GM19099 (cell line): ENCODE data around the gene GBX1.

Experiments
- POLR2A ChIP-seq: IDR thresholded peaks from 3 replicates; pipeline ENCODE4 v1.6.1; 2011; ENCODE audit warnings: low read depth; ENCODE audit not compliant: insufficient read length; ENCODE audit errors: extremely low read depth

GBX1 gene

DNA sequence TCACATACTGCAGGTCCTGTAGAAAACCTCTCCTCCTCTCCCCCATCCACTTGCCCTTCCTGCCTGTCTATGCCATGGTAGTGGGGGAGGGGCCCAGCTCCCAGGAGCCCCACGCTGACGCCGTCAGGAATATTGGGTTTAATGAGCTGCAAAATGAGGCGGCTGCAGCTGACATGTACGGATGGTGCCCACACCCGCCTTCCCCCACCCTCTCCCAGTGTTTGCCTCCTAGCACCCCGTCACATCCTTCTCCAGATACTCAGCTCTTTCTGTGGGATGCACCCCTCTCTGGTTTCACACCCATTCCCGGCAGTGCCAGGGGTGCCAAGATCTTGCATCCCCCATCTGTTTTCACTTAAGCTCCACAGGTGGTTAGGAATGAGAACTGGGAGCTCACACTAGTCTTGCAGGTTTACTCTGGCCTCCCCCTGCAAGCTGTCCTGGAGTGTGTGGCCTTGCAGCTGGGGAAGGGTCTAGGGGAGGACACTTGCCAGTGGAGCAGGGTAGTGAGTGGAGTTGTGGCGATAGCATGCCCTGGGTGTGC, 26.1 kb downstream of the GBX1 start:
- TF ChIP-seq POLR2A: no peak

DNA sequence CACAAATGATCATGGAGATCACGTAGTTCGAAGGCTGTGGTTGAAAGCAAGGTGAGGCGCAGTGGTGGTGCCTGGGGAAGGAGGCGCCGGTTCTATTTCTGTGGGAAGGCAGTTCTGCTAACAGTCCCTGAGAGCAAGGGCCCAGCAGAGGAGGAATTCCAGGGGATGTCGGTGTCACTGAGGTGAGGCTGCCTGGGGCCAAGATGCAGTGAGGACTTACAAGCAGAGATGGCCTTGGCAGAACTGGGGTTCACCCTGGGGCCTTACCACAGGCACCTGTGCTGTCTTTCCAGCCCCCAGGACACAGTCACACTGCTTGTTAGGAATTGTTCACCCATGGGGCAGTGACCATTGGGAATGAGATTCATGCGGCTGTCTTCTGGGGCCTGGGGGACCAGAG, 26.7 kb downstream of the GBX1 start:
- no peak for TF ChIP-seq POLR2A

DNA sequence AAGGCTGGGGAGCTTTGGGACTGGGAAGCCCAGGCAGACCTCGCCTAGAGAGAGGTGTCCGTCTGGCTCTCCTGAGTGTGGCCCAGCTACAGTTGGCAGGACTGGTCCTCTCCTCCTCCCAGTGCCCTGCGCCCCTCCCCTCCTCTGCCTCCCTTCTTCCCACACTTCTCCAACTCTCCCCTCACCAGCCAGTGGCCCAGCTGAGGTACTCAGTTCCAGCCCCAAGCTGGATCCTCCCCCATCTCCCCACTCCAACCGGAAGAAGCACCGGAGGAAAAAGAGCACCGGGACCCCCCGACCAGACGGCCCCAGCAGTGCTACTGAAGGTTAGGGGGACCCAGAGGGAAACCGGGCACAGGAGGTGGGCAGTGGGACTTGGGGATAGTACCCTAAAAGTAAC, 27.7 kb downstream of the GBX1 start:
- TF ChIP-seq POLR2A: no peak

DNA sequence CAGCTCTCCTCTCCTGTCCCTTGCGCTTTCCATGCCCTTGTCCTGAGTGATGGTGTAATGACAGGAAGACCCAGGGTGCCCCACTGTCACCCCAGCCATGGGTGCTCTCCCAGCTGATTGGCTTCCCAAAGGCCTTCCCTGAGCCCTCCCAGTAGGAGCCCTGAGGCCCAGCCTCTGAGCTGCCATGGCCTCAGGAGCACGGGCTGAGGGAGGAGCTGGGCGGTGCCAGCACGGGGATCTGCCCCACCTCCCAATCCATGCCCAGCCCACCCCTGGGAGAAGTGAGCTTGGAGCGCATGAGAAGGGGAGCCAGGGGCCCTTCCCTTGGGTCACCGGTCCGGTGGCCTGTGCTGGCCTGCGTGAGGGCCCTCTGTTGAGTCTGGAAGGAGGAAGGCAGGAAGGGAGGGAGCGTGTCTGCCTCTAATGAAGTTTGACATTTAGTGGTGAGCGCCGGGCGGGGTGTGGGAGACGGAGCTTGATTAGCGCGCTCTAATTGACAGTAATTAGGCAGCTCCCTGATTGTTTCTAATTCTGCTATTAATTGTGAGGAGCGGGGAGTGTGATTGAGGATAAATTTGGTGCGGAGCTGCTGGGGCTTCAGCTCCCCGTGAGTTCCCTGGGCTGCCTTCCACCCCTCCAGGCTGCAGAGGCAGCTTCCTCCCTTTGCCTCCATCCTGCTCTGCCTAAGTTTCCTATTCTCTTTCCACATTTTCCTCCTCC, 28.3 kb downstream of the GBX1 start:
- TF ChIP-seq POLR2A: no peak

DNA sequence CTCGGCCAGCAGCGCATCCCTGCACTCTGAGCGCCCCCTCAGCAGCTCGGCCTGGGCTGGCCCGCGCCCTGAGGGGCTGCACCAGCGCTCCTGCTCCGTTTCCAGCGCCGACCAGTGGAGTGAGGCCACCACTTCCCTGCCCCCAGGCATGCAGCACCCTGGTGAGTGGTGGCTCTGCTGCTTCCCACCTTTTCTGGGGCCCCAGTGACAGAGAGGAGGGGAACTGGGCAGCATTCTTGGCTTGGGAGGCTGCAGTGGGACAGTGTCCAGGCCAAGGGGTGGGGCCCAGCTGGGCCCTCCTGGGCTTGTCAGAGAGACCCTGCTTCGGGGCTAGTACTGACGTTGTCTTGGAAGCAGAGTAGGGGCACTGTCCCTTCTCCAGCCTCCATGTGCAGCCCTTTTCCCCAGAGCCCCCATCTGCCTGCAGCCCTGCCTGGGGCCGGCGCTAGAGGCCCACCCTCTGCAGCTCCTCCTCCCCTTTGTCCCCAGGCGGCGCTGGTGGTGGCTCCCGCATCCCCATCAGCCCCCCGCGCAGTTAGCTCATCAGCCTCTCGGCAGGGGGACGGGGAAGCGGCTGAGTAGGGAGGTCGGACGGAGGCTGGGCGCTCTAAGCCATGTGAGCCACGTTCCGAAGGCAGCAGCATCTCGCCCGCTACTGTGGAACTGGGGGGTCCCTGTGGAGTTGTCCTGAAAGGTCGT, 29.2 kb downstream of the GBX1 start:
- TF ChIP-seq POLR2A: no peak

DNA sequence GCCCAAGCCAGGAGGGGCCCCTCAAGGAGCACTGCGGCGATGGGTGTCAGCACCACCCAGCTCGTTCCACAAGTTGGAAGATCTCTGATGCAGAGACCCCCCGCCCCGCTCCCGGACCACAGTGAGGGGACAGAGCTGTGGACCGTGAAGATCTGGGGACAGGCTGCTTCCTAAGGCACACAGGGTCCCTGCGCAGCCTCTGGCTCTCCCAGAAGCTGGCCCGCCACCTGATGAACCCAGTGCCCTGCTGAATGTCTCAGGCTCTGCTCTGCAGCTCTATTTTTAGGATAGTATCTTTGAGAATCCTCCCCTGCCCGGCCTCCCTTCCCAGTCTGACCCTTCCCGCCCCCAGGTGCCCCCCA, 29.7 kb downstream of the GBX1 start:
- TF ChIP-seq POLR2A: no peak

DNA sequence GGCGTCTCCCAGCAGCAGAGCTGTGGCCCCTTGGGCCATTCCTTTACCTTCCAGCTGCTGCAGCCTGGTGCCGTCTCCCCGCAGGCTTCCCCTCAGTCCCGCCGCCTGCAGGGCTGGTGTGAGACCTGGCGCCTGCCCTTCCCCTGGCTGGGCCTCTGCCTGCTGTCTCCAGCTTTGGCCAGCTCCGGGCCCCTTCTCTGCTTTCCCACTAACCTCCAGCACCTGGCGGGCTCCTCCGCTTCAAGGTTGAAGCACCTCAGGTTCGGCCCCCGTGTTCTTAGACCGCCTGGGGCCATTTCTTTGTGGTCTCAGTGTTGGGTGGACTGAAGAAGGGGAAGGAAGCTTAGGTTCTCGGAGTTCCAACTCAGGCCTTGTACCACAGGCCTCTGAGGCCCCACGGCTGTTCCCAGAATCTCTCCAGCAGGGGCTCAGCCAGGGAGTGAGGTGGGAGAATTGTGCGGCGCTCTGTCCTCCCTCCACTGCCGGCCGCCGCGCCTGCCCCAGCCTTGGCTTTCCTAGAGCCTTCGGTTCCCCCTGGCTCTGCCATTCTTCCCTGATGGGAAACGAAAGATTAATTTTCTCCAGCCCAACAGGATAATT, 30.3 kb downstream of the GBX1 start:
- no peak for TF ChIP-seq POLR2A

DNA sequence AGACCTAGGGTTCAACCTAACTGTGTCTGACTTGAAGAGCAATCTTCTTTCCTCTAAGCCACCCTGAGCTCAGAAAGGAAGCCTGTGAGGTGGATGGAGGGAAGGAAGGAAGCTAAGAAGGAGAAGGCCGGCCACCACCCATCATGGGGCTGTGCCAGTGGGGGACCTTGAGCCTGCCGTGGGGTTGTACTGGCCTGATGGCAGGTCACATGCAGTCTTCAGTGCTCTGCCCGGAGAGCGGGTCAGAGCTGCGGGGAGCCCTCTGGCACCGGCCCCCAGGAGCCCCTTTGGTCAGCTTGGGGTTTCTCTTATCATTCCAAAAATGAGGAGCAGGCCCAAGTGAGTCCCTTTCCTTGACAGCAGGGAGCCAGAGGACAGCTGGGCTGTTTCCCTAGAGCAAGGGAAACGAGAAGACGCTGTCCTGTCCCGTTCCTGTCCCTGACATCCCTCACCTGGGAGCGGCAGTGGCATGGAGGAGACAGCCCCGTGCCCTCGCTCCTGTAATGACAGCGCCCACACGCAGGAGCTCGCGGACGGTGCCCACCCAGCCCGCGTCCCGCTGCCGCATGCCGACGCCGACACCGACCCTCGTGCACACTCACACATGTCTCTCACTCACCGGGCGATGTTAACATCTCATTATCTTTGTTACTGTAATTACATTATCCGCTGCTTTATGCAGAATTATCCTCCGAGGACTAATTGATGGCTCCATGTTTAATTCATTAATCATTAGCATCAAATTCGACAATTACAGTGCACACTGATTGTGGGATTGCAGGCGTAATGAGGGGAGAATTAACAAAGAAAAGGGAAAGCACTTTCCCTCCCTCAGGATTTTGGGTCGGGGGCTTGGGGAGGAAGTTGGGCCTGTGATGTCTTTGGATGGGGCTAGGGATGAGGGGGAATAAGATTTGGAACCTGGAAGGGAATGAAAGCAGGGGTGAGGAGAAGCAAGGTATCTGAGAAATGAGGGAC, 31.3 kb downstream of the GBX1 start:
- TF ChIP-seq POLR2A: no peak

DNA sequence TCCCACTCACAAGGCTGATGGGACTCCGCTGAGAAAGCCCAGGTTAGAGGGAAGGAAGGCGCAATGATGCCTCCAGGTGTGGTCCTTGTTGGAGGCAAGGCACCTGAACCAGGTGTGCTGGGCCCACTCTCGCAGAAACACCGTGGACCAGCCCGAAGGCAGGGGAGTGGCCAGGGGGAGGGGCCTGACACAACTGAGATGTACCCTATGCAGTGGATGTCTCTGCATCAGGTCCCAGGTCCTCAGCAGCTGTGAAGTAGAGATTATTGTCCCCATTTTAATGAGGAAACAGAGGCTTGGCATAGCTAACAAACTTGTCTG, 32.0 kb downstream of the GBX1 start:
- TF ChIP-seq POLR2A: no peak

DNA sequence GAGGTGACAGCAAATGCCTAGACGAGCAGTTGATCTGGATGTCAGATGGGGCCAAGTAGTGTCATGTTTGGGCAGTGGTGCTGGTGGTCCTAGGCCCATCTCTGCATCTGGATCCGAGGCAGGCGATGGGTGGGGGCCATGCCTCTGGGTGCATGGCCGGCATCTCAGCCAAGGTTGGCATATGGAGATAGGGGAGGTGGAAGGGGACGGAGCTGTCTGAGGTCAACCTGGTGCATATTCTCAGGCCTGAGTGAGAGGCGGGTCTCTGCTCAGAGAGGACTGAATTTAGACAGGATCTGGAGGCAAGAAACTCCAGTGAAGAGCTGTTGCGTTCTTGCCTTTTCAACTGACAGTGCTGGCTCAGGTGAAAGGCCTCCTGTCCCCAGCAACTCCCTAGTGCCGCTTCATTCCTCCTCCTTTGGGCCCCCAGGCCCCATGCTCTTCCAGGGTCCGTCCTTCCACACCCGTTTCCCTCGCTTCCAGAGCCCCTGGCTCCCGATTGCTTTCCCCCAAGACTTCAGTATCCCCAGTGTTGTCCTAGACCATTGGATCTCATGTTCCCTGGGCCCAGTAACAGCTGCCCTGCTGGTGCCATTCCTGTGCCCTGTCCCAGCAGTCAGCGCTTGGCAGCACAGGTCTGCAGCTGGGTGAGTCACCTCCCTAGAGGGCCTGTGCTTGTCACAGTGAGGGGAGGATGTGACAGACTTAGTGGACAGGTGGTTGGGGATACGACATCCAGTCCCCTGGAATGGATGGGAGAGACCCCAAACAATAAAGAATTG, 32.6 kb downstream of the GBX1 start:
- TF ChIP-seq POLR2A: no peak

DNA sequence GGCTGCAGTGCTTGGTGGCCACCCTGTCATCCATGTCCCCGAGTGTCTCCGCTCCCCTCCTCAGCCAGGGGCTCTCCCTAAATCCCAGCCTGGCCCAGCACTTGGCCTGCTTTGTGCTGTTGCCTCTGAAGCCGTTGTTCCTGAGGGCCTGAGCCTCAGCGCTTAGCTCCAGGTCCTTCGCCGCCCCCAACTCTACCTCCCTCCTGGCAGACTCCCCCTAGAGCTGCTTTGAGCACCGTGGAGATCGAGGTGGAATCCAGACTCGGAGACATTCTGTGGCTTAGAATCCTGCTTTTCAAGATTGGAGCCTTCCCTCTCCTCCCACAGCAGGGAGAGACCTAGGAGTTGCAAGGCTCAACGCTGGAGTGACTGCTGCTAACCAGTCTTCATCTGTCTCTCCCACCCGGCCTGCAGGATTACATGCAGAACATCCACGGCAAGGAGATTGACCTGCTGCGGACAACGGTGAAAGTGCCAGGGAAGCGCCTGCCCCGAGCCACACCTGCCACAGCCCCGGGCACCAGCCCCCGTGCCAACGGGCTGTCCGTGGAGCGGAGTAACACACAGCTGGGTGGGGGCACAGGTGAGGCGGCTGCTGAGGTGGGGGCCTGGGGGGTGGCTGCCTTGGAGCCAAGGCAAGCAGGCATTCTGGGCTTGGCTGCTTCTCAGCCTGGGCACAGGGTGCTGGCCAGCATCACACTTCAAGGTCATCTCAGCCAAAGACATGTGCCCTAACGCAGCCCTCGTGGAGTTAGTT, 33.3 kb downstream of the GBX1 start:
- TF ChIP-seq POLR2A: no peak

DNA sequence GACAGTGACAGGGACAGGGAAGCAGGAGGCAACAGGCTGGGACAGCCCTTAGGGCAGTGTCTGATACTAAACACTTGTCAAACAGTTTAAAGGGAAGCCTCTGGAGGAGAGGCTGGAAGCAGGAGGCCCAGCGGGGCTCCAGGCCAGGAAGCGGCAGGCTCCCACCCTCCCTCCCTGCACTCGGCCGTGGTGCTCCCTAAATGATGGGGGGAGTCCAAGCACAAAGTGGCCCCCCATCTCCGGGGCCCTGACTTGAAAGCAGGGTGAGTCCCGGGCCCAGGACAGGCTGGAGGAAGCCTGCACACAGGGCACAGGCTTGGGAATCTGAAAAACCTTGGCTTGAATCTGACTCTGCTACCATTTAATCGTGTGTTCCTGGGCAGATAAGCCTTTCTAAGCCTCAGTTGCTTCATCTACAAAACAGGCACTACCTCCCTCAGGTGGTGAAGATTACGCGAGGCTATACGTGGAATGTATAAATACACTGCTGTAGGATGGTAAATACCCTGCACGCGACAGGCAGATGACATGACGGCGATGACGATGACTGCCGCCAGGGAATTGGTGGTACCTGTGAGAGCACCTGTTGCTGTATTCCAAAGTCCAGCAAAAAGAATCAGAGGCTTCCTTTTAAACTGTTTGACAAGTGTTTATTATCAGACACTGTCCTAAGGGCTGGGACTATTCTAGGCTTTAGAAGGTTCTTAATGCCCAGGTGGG, 34.1 kb downstream of the GBX1 start:
- no peak for TF ChIP-seq POLR2A
